Skeletal muscle cell (primary cell): Measurements from ENCODE around the gene ZDHHC17.
"Not testable (repeated sequence)": the region's sequence is repeated elsewhere in the genome, so short reads cannot be mapped to it uniquely, and the experiment has no call there.

Experiments
- DNase-seq: peaks from one replicate; pipeline ENCODE4 v3.0.0-alpha.2; 2010; ENCODE audit warnings: low read depth
- H3K4me3 ChIP-seq: 2 replicates; pipeline ENCODE4 v1.5.1; 2011; ENCODE audit warnings: low read depth, mild to moderate bottlenecking, control low read depth, low read length, moderate library complexity

ZDHHC17 gene

GRCh38 chr12:76763746-76764675 is at the start of gene ZDHHC17:
Gene ZDHHC17 (plus strand): TSS chr12:76764115. CDS start chr12:76764237, 122 bp downstream.
- DNase-seq, result peak; percentile 79

GRCh38 chr12:76714415-76714814 is 49.5 kb upstream of the ZDHHC17 start:
- H3K4me3 ChIP-seq, result no peak overlapping the region
- no peak for DNase-seq

More at GRCh38 chr12:76763746-76764675, at the start of gene ZDHHC17:
- peak within 1 kb of the TSS; percentile 80 for H3K4me3 ChIP-seq

DNA sequence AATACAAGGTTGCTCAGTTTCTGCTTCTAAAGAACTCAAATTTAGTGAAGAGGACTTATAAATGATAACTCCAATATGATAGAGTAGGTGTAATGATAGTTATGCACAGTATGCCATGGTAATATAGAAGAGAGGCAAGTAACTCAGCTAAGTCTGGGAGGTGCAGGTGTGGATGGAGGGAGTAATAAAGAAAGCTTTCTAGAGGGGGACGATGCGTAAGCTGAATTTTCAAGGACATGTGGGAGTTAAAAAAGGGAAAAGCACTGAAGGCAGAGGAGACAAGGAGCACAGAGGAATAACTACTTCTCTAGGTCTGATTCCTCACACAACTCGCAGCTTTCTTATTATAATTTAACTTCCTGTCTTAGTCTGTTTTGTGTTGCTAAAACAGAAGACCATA is 49.1 kb upstream of the ZDHHC17 start:
- no peak overlapping the region for H3K4me3 ChIP-seq
- no peak for DNase-seq

DNA sequence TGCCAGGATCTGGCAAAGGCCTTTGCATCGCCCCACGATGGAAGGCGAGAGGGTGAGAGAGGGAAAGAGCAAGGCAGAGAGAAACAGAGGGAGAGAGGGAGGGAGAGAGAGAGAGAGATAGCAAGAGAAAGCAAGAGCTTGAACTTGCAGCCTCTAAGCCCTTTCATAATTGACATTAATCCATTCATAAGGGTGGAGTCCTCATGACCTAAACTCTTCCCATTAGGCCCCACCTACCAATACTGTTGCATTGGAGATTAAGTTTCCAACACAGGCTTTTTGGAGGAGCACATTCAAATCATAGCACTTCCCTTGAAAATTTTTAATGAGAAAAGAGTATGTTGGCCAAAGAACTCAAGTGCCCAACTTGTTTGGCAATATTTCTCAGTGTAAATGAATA is 48.6 kb upstream of the ZDHHC17 start:
- no peak for DNase-seq
- no peak overlapping the region for H3K4me3 ChIP-seq

DNA sequence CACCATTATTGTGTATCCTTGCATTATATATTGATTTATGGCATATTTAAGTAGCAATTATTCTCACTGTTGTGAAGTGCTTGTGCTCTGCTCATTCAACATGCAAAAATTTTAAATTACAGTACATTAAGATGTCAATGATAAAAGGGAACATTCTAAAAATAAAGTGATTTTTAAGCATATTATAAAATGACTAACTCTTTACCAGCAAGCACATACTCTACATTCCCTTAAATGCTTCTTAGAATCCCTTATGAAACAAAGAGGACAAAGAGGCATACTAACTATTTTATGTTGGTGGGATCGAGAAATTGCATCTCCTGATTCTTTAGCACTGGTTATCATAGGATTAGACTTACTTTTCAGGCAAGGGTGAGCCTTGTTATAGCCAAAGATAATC is 46.6 kb upstream of the ZDHHC17 start:
- H3K4me3 ChIP-seq, result no peak overlapping the region
- no peak for DNase-seq

- H3K4me3 ChIP-seq, result no peak overlapping the region
- peak; percentile 60 for DNase-seq
These were observed 44.5 kb upstream of the ZDHHC17 start for GRCh38 chr12:76719171-76720041.

- no peak overlapping the region for H3K4me3 ChIP-seq
- no peak for DNase-seq
These were observed 43.8 kb upstream of the ZDHHC17 start for GRCh38 chr12:76720068-76720467.

- no peak for DNase-seq
These were observed 37.3 kb upstream of the ZDHHC17 start for GRCh38 chr12:76726626-76727025.

GRCh38 chr12:76732188-76732587 is 31.7 kb upstream of the ZDHHC17 start:
- DNase-seq, H3K4me3 ChIP-seq: not testable (repeated sequence)

More at GRCh38 chr12:76726626-76727025, 37.3 kb upstream of the ZDHHC17 start:
- H3K4me3 ChIP-seq, result no peak overlapping the region

GRCh38 chr12:76737689-76738088 is 26.2 kb upstream of the ZDHHC17 start:
- not testable (repeated sequence) for H3K4me3 ChIP-seq, DNase-seq

DNA sequence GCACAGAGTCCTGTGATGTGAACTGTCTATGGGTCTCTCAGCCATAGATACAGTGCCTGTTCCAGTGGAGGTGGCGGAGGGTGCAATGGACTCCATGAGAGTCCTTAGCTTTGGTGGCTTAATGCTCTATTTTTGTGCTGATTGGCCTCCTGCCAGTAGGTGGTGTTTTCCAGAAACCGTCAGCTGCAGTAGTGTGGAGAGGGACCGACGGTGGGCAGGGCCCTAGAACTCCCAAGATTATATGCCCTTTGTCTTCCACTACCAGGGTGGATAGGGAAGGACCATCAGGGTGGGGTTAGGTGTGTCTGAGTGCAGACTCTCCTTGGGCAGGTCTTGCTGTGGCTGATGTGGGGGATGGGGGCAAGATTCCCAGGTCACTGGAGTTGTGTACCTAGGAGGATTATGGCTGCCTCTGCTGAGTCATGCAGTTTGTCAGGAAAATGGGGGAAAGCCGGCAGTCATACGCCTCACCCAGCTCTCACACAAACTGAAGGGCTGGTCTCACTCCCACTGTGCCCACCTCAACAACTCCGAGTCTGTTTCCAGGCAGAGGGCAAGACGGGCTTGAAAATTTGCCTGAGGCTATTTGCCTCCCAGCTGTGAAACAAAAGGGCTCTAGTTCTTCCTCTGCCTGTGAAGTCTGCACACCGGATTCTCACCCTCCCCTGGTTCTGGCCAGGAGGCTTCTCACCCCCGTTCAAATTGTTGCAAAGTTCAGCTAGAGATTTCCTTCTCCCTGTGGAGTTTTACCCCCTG is 24.9 kb upstream of the ZDHHC17 start:
- no peak for DNase-seq
- no peak overlapping the region for H3K4me3 ChIP-seq

- no peak for DNase-seq
These were observed 24.0 kb upstream of the ZDHHC17 start for GRCh38 chr12:76739896-76740295.

DNA sequence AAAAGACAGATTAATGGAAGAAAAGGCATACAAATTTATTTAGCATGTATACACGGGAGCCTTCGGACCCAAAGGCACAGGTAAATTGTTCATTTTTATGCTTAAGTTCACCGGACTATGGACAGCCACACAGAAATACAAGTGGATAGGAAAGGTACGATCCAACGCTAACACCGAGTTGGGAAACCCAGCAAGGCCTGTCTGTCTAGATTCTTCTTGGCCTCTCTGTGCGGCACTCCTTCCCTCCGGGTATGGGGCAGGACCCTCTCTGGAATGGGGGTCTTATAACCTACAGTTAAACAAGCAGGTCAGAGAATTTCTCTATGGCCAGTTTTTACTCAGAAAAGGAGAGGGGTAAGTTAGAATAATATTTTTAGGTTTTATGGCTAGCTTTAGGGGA is 23.4 kb upstream of the ZDHHC17 start:
- DNase-seq, result no peak
- H3K4me3 ChIP-seq, result no peak overlapping the region

More at GRCh38 chr12:76739896-76740295, 24.0 kb upstream of the ZDHHC17 start:
- H3K4me3 ChIP-seq, result no peak overlapping the region

GRCh38 chr12:76745343-76745742 is 18.6 kb upstream of the ZDHHC17 start:
- DNase-seq, result no peak
- no peak overlapping the region for H3K4me3 ChIP-seq

DNA sequence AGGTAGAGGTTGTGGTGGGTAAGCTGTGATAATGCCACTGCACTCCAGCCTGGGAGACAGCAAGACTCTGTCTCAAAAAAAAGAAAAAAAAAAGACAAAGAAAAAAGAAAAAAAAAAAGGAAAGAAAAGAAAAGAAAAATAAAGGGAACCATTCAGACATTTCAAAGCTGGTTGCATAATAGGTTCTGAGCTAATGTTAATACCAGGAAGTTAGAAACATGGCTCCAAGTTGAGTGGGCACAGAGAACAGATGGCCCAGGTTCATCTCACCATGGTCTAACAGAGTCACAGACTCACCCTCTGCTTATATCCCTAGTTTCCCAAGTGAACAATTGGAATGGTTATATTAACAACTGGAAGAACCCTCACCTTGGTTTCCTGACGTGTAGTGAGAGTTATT is 17.4 kb upstream of the ZDHHC17 start:
- DNase-seq, result no peak
- no peak overlapping the region for H3K4me3 ChIP-seq

DNA sequence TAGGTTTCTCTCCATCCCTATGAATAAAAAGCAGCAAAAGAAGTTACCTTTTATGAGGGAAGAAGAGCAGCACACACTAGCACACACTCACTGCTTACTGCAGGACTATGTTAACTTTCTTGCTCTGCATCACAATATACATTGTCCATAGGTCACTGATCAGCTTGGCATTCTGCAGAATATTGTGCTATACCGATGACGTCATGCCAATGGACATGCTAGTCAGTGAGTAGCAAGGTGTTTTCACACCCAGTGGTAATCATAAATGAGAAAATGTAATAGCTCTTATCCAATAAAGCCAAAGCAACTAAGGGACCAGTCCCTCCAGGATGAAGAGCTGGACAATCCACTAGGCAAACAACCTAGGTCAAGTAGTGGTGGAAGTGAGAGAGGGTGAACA is 16.7 kb upstream of the ZDHHC17 start:
- H3K4me3 ChIP-seq, result no peak overlapping the region
- DNase-seq, result no peak

DNA sequence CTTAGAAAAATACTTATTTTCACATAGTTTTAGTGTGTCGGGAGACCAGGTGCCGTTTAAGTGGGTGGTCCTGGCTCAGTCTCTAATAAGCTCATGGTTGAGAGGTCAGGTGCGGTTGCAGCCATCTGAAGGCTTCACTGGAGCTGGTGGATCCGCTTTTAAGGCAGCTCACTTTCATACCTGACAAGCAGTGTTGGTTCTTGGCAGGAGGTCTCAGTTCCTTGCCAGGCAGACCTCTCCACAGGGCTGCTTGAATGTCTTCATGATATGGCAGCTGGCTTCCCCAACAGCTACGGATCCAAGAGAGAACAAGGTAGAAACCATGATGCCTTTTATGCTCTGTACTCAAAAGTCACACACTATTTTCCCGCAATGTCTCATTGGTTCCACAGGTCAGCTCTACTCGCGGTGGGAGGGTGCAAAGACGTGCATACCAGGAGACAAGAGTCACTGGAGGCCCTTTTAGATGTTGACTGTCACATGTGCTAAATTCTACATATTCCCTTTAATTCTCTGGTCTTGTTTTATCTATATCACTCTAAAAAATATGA is 8.0 kb upstream of the ZDHHC17 start:
- H3K4me3 ChIP-seq, result no peak overlapping the region
- no peak for DNase-seq

- no peak overlapping the region for H3K4me3 ChIP-seq
- DNase-seq, result no peak
These were observed 6.2 kb upstream of the ZDHHC17 start for GRCh38 chr12:76757694-76758093.

- H3K4me3 ChIP-seq, result no peak overlapping the region
- no peak for DNase-seq
These were observed 1.3 kb upstream of the ZDHHC17 start for GRCh38 chr12:76762601-76762980.
